SHP77 (cell line): ENCODE data around the gene KCTD17.

Experiments used
- DNase-seq, 2 experiments: peaks; one replicate each; lab custom pipeline; 2025; lab: John Stamatoyannopoulos, UW

KCTD17 gene

DNA sequence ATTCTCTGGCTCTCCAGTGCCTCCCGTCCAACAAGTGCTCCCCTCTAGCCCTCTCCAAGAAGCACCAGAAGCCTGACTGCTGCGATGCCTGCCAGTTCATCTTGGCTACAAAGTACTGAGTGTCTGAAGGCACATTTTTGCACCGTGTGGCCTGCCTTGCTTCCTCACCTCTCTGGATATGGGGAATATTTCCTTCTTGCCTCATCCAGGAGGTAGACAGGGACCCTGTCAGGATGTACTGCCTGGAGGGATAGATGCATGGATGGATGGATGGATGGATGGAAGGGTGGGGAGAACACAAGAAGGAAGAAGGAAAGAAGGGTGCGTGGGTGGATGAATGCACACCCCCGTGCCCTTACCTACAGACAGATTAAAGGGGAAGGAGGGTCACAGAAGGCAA lies 27.6 kb downstream of the KCTD17 start:
- DNase-seq, result no peak

DNA sequence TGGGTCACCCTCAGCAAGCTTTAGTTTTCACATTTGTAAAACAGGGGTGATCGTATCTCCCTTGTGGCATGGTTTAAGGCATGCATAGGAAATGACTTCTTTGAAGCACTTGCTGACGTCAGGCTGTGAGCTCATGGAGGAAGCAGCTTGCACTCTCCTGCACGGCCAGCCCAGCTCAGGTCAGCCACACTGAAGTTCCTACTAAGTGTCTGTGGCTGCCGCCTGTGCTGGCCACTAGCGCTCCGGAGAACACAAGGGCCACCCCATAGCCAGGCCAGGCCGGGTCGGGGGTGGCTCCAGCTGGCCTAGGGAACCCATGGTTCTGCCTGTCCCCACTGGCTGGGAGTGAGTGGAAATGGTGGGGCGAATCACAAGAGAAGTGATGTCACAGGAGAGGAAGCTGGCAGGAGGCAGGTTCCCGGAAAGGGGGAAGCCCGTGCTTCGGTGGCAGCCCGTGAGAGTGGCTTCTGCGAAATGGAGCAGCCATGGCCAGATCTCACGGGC lies 28.2 kb downstream of the KCTD17 start:
- peak; percentile 29 to 58 for DNase-seq

DNA sequence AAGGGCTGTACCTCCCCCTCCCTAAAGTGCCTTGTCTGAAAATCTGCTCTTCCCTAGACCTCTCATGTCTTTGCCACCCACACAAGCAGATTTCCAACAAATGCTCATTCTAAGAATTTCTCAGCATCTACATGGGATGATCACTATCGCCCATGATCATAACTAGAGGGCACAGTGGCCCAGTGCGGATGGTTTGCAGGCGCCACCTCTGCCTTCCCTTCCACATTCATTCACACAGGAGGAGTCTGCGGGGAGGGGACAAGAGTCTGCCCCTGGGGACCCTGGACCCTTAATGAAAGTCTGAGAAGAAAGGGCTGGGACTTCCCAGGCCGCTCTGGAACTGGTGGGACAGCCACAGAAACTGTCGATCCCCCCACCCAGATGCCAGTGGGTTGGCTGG lies 28.9 kb downstream of the KCTD17 start:
- no peak for DNase-seq

DNA sequence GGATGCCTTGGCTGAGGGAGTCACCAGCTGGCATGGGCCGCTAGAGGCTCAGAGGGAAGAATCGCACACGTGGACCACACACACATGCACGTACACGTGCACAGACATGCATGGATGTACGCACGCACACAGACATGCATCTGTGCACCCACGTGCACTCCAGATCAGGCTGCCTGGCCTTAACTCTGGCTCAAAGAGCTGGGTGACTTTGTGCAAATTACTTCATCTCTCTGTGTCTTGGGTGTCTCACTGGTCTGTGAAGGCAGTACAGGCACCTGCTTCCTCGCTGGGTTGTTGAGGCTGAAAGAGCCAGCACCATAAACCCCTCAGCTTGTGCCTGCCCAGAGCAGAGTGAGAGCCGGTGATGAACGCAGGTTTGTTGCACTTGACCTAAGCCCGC lies 29.3 kb downstream of the KCTD17 start:
- no peak for DNase-seq

DNA sequence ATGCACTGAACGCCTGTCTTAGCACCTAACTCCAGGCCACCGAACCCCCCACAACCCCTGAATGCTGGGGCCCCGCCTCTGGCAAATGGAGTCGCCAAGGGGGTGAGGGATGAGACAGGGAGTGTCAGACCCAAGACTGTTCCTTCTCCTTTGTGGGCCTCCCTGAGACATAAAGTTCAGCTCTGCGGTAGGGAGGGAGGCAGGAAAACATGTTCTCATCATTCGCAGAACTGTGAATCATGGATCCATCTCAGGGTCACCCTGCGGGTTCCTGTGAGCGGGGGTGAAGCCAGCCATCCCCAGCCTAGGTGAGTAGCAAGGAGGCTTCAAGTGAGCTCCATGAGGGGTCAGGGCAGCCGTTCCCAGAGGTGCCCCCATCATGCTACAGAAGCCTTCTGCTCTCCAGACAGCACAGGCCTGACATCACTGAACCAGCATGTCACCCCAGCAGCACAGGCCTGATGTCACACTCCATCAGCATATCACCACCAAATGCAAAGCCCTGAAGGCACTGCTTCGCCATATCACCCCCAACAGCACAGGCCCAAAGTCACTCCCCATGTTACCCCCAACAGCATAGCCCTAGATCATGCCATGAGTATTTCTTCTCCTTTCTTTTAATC lies 30.8 kb downstream of the KCTD17 start:
- no peak for DNase-seq

DNA sequence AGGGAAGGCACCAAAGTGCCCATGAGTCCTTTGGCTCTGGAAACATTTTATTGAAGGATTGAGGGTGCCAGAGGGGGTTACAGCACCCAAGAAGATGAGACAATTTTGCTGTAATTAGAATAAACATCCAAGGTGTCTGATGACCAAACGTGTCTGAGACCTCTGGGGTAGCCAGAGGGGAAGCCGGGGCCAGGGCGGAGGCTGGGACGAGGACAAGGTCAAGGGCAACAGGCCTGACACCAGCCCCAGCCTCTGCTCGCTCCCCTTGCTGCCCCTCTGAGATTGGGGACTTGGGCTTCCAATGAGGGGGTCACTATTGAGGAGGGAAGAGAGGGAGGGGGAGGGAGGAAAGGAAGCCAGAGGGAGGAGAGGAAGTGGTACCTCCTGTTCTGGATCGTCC lies 32.4 kb downstream of the KCTD17 start:
- no peak for DNase-seq

DNA sequence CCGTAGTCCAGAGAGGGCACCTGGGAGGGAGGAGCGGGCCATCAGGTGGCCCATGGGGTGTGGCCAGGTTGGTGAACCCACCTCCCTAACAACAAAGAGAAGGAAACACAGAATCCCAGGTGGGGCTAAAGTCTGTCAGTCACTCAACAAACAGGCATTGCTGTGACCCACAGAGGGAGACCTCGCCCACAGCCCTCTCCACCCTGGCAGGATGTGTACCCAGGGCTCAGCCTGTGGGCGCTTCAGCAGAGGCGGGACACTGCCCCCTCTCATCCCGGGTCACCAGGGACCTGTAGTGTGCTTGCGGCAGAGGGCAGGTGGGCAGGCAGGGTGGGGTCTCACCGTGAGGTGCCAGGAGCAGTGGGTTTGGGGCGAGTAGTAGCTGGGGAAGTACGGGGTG lies 32.8 kb downstream of the KCTD17 start:
- DNase-seq, result no peak

DNA sequence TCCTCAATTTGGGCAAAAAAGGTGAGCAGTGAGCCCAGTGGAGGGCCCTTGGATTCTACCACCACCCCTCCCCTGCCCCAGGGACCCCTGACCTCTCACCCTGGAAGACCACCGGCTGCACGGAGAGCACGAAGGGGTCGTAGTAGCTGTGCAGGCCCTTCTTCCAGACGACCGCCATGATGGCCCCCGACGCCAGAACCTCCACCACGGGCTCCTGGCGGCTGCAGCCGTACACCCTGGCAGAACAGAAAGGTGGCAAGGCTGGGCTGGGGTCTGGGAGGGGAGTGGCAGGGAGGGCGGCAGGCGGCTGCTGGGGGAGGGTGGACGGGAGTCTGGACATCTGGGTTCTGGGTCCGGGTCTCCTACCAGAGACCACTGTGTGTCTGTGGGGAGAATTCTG lies 34.6 kb downstream of the KCTD17 start:
- no peak for DNase-seq

DNA sequence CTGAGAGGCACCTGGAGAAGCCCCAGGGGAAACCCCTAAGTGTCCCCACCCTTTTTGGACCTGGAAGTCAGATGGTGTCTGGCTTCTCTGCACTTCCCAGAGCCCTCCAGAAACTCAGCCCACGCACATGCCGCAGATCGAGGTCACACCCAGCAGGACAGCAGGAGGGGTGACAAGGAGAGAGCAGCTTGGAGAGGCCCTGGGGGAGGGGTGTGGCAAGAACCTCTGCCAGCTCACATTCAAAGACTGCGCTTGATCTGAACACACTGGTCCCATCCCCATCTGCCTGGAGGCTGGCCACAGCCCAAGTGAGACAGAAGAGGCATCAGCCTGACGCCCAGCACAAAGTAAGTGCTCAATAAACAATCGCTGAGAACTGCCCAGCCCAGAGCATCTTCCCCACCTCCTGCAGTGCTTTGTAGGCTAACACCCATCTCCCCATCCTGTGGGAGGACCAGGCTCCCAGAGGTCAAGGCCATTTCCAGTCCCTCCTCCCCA lies 36.6 kb downstream of the KCTD17 start:
- peak in 1 of 2 experiments; percentile 43 for DNase-seq

DNA sequence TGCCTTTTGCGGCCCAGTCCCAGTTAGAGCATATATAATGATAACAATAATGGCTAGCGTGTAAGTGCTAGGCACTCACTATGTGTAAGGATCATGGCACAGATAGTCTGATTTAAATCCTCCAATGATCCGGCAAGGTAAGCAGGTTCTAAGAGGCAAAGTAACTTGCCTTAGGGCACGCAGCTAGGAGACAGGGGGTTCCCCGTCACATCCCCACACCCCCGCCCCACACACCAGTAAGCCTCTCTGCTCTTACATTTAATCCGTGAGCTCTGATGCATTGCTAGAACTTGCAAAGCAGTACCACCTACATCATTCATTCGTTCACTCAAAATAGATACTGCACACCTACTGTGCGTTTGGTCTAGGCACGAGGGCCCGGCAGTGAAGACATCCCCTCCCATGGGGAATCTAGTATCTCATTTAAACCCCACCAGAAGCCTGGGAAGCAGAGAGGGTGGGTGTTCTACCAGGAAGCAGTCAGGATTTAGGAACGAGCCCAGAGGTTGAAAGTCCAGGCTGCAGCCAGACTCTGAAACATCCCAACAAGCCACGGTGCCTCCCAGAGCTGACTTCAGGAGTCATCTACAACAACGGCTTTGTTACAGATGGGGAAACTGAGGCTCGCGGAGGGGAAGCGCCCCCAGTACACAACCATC lies 37.3 kb downstream of the KCTD17 start:
- no peak for DNase-seq

DNA sequence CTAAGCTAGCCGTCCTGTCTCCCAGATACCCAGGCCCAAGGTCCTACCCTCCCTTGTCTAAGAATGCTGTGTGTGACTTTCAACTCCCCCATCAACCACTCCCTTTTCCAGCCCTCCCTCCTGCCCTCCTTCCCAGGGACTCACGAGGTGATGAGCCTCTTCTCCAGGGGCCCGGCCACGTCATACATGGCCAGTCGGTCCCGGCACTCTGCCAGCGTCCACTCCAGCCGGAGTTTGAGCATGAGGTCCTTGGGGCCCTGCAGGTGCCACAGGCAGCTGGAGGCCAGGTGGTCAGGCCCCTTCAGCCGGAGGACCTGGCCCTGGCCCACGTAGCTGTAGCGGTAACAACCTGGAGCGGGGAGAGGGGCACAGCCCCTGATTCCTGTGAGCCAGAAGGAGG lies 37.9 kb downstream of the KCTD17 start:
- DNase-seq, result peak; percentile 75 to 78

DNA sequence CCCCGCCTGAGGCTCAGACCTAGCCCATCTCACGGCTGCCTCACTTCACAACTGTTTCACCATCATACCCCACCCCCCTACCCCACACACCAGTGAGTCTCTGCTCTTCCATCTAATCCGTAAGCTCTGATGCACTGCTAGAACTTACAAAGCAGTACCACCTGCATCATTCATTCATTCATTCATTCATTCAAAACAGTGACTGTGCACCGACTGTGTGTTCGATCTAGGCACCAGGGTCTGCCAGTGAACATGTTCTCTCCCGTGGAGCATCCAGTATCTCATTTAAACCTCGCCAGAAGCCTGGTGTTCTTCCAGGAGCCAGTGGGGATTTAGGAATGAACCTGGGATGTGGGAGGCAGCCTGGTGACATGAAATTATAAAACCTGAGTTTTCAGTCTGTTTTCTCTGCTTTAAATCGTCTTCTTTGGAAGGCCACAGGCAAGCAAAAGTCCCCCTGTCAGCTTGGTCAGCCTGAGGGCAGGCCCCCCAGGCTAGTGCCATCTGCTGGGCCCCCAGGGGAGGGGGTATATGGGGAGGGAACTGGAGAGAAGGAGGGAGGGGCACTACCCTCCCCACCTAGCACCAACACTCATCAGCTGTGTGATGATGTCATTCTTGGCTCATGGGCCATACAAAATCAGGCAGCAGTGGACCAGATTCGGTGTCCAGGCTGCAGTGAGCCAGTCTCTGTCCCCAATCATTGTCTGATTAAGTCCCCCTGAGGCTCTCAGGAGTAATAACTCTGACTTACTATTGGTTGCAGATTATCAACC lies 39.6 kb downstream of the KCTD17 start:
- DNase-seq, result peak in 1 of 2 experiments; percentile 6

DNA sequence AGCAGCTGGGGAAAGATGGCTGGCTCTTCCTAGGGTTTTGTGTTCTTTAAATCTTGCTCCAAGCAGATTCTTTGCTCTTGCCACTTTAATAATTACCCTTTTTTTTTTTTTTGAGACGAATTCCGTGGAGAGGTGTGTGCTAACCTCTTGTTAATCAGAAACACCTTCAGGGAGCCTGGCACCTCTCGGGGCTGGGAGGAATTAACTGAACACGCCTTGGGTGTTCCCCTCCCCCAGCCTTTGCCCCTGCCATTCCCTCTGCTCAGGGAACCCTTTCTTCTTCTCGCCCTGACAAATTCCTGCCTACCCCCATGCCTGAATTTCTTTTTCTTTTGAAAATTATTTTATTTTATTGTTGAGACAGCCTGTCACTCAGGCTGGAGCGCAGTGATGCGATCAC lies 40.5 kb downstream of the KCTD17 start:
- no peak for DNase-seq

DNA sequence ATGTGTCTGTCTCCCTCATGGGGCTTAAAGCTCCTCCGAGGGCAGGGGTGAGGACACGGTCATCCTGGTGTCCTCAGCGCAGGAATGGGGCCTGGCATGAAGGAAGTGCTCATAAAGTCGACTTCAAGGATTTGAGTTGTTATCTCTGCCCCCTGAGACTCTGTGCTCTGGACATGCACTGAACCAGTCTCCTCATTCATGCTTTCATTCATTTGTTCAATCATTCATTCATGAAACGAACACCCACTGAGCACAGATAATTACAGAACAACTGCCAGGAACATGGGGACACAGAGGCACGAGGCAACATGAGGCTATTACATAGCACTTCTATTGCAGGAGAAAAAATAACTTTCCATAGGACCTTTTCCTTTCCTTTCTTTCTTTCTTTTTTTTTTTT lies 41.5 kb downstream of the KCTD17 start:
- no peak for DNase-seq

DNA sequence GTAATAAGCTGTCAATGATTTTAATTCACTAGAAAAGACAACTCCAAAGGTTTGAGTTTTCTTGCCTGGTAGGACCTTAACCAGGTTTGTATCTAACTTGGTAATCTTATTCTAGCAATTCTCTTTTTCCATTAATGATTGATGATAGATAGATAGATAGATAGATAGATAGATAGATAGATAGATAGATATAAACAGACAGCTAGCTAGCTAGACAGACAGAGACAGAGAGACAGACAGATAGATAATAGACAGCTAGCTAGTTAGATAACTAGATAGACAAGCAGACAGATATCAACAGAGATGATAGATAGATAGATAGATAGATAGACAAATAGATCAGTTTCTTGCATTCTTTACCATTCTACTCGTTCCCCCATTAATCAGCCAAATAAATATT lies 42.7 kb downstream of the KCTD17 start:
- DNase-seq, result no peak

DNA sequence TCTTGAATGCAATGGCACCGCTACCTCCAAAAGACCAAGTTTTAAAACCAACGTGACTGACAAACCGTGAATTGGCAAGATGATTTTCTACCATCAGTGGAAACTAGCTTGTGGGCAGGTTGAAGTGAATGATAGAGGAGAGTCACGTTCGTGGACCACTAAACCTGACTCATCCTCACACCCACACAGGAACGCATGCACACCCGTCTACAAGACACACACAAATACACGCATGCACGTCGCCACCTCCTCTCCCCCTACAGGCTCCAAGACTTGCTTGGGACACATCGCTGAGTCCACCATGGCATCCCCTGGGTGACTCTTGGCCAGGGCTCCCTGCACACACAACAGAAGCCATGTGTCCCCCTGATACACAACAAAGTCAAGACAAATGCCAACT lies 43.6 kb downstream of the KCTD17 start:
- DNase-seq, result no peak

DNA sequence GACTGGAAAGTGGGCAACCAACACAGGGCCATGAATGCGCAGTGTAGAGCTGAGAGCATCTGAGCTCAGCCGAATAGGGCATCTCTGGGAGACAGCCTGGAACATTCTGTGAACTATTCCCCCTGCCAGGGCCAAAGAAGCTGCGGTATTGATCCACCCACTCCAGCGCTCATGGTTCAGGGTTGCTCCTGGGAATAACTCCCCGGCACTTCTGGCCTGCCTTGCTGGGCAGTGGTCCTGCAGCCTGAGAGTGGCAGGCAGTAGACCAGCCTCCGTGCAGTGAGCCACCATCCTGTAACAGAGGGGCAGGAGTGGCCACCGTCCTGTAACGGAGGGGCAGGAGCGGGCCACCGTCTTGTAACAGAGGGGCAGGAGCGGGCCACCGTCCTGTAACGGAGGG lies 45.8 kb downstream of the KCTD17 start:
- no peak for DNase-seq

DNA sequence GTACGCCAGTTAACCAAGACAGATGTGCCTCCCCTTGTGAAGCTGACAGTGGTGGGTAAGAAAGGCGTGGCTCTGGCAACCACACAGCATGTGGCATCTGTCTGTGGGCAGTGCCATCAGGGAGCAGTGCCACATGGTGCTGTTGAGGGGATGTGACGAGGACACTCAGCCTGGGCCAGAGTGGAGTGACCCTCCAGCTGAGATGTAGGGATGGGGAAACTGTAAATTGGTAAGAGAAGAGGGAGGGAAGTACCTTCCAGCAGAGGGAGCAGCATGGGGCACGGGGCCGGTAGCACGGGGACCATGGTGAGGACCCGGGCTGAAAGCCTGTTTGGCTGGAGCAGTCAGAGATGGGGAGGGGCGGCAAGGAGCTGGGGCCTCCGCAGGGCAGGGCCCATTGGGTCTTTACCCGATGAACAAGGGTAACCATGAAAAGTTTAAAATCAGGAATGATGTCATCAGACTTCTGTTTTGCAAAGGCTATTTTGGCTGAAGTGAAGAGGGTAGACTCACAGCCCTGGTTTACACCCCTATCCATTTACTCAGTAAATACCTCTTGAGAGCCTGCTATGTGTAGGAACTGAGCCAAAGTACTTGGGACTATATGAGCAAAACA lies 47.5 kb downstream of the KCTD17 start:
- no peak for DNase-seq

DNA sequence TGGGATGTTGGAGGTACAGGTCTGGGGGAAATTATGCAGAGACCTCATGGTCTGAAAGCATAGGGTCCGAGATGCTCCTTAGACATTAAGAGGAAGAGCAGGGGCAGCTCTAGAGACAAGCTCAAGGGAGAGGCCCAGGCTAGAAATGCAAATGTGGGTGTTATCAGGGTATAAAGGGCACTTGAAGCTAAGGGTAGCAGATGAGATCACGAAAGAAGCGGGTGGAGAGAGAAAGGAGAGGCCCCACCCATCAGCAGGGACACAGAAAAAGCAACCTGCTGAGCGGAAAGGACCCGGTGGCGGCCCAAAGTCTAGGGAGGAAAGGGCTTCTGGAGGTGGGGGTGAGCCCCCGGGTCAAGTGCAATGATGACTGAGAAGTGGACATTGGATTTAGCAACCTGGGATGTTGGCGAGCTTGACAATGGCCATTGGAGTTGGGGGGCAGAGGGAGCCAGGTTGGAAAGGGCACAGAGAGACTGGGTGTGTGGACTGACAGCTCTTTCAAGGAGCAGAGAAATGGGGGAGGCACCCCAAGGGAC lies 49.1 kb downstream of the KCTD17 start:
- no peak for DNase-seq

DNA sequence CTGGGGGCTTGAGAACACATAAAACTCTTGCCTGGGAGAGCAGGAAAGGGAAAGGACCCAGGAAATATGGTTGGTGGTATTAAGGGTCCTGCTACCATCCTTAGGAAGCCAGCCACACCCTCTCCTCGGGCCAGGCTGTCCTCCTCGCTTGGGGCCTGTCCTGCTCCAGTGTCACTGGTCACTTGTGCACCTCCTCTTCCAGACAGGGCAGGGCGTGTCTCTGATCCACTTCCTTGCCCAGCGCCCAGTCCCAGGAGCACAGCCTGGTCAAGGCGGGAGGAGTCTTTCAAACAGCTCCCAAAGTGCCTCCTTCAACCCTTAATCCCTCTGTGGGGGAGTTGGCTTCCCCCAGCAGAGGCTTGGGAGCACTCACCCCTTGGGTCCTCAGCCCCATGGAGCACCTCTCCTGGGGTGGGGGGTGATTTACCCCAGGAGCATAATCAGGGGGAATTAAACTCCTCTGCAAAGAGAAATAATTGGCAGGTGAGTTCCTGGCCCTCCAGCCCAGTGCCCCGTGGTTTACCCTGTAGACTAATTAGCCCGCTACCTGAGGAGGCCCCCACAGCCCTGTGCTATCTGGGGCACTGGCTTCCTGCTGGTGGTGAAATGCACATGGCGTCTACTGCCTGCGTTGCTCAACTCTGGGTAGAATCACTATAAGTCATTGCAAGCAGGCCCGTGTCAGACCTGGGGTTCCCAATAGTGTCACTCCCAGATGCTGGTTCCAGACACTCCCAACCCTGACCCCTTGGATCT lies 49.9 kb downstream of the KCTD17 start:
- no peak for DNase-seq

DNA sequence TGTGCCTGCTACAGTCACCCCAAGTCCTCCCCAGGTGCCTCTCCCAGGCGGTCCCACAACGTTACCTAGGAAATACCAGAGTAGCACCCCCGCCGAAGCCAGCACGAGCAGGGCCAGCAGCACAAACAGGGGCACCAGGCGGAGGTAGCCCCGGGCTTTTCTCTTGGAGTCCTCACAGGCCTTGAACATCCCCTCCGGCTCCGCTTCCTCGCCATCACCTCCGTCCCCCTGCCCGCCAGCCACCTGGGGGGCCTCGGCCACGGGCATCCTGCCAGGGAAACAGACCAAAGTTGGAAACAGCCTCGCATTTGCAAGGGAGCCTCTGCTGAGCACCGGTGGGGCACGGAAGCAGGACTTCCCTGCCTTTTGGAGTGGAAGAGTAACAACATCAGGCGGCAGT lies 51.6 kb downstream of the KCTD17 start:
- DNase-seq, result no peak
